SH-SY5Y (cell line): ENCODE data around the gene SEMA3F.

Source experiments
- GATA2 ChIP-seq: IDR thresholded peaks from 2 replicates; pipeline ENCODE4 v1.6.1; 2011; ENCODE audit warnings: mild to moderate bottlenecking, low read depth, low read length
- GATA3 ChIP-seq: IDR thresholded peaks from 2 replicates; pipeline ENCODE4 v1.6.1; 2011; ENCODE audit warnings: low read depth, mild to moderate bottlenecking, low read length, moderate library complexity

GRCh38 chr3:50217681-50218080, 62.6 kb downstream of the SEMA3F start:
- TF ChIP-seq GATA2 (no peak), GATA3 (no peak)
